Right ventricle myocardium inferior (tissue), 1 donor: ENCODE measurements around the gene CES4A. TPM values are rescaled to one million over a fixed set of nuclear protein-coding genes. Genes with fewer than 3 reads are reported as not detected.
"Not testable (repeated sequence)": the region's sequence is repeated elsewhere in the genome, so short reads cannot be mapped to it uniquely, and the experiment has no call there.

ENCODE experiments used
- ATAC-seq: fragments of 200-7000 bp; cut with Tn5 transposase; one replicate; pipeline ENCODE4 v1.9.1; 2020; ENCODE audit warnings: mild to moderate bottlenecking, moderate library complexity
- DNase-seq: peaks from one replicate; pipeline ENCODE4 v3.0.0; 2021; ENCODE audit errors: missing footprints
- intact Hi-C: fragments of 100-400 bp; cut with DNase I; formaldehyde crosslinking; loops from one replicate; pipeline ENCODE4 v1.11.0; 2022
- total RNA-seq: library from RNA; stranded (reverse); fragmentation: NEBNext Ultra II Directional; extraction: Animal tissue kit (Norgen Biotek cat#: 25700); gene quantifications from one replicate; pipeline ENCODE4 v1.2.1, GENCODE V29; 2021
- donor health status: DM: no; HTN: yes; CAD: no; lungs with severe emphysema.

The CES4A gene
- total RNA-seq, 1 donor from 2014 or later: 4.6 TPM

GRCh38 chr16:66975302-66975893 lies 13.0 kb upstream of the CES4A start:
- intact Hi-C loops: loop anchor here (5.0 to 10.0 kb wide), 2 partner anchors 127 to 309 kb away; no protein-coding TSS in a partner anchor
- no peak for DNase-seq
- ATAC-seq: no peak

- intact Hi-C loops: loop anchor here (1.0 to 10.0 kb wide), 4 partner anchors 126 to 308 kb away; no protein-coding TSS in a partner anchor
- DNase-seq: no peak
- no peak for ATAC-seq
These were observed 11.6 kb upstream of the CES4A start for GRCh38 chr16:66976746-66977145.

- DNase-seq: peak; percentile 94
- intact Hi-C loops: loop anchor here (1.0 to 10.0 kb wide), 4 partner anchors 125 to 307 kb away; no protein-coding TSS in a partner anchor
- peak; percentile 96 for ATAC-seq
These were observed 10.9 kb upstream of the CES4A start for GRCh38 chr16:66977341-66978113.

- intact Hi-C loops: loop anchor here (5.0 to 10.0 kb wide), 2 partner anchors 123 to 306 kb away; no protein-coding TSS in a partner anchor
- ATAC-seq: peak; percentile 35
These were observed 9.2 kb upstream of the CES4A start for GRCh38 chr16:66979011-66979717.

GRCh38 chr16:66983033-66983432 lies 5.4 kb upstream of the CES4A start:
- intact Hi-C loops: no loop called here
- ATAC-seq (no peak), DNase-seq (no peak)

More at GRCh38 chr16:66979011-66979717, 9.2 kb upstream of the CES4A start:
- no peak for DNase-seq

GRCh38 chr16:66984892-66985311 lies 3.5 kb upstream of the CES4A start:
- no peak for DNase-seq
- ATAC-seq: no peak
- intact Hi-C loops: no loop called here

GRCh38 chr16:66986559-66986958 lies 1.8 kb upstream of the CES4A start:
- intact Hi-C loops: no loop called here
- DNase-seq (no peak), ATAC-seq (no peak)

- DNase-seq (no peak), ATAC-seq (no peak)
- intact Hi-C loops: no loop called here
These were observed 3.2 kb downstream of the CES4A start for GRCh38 chr16:66991545-66992077.

- ATAC-seq, DNase-seq, intact Hi-C loops: not testable (repeated sequence)
These were observed 5.2 kb downstream of the CES4A start for GRCh38 chr16:66993558-66993957.

- intact Hi-C loops: no loop called here
- peak; percentile 59 for ATAC-seq
- DNase-seq: no peak
These were observed 8.1 kb downstream of the CES4A start for GRCh38 chr16:66996324-66996982.

GRCh38 chr16:66996983-66997358 lies 8.6 kb downstream of the CES4A start:
- intact Hi-C loops: no loop called here
- ATAC-seq (peak; percentile 36), DNase-seq (no peak)

- intact Hi-C loops: no loop called here
- DNase-seq: peak; percentile 84
These were observed 12.3 kb downstream of the CES4A start for GRCh38 chr16:67000384-67001351.

GRCh38 chr16:67001726-67002125 lies 13.3 kb downstream of the CES4A start:
- ATAC-seq: no peak
- intact Hi-C loops: no loop called here
- no peak for DNase-seq

More at GRCh38 chr16:67000384-67001351, 12.3 kb downstream of the CES4A start:
- peak; percentile 51 for ATAC-seq

- intact Hi-C loops: no loop called here
- ATAC-seq: no peak
- DNase-seq: no peak
These were observed 18.7 kb downstream of the CES4A start for GRCh38 chr16:67006930-67007658.

- intact Hi-C loops: no loop called here
- DNase-seq (no peak), ATAC-seq (no peak)
These were observed 20.8 kb downstream of the CES4A start for GRCh38 chr16:67009158-67009557.

GRCh38 chr16:67011274-67011673 lies 22.9 kb downstream of the CES4A start:
- no peak for ATAC-seq

GRCh38 chr16:67013233-67013822 lies 24.9 kb downstream of the CES4A start:
- ATAC-seq (no peak), DNase-seq (no peak)
- intact Hi-C loops: no loop called here

More at GRCh38 chr16:67011274-67011673, 22.9 kb downstream of the CES4A start:
- no peak for DNase-seq
- intact Hi-C loops: no loop called here
